ENCODE data around the gene SLC9A9.

SLC9A9 gene

GRCh38 chr3:143830063-143830462, 18.2 kb downstream of the SLC9A9 start:
- in situ Hi-C loops (cut with HindIII; ENCODE audit: low pct_ligation_motif_present, low sequenced_read_pairs) = no loop called here
- Histone ChIP-seq H3K36me3 (replicated peaks) (no peaks in the 10 kb centered on the region), H3K27ac (no peak overlapping the region), H3K4me3 (ENCODE audit: low read depth, low read length) (no peak overlapping the region), H3K27me3 (replicated peaks) (no peaks in the 10 kb centered on the region)
- DNase-seq = no peak
- TF ChIP-seq CTCF (IDR thresholded peaks at IDR 0.05; ENCODE audit: low read depth, low read length, missing control alignments) = no peak

- Histone ChIP-seq H3K36me3 (replicated peaks) (no peaks in the 10 kb centered on the region), H3K27me3 (replicated peaks) (no peaks in the 10 kb centered on the region), H3K4me3 (ENCODE audit: low read depth, low read length) (no peak overlapping the region), H3K27ac (no peak overlapping the region)
- in situ Hi-C loops (cut with HindIII; ENCODE audit: low pct_ligation_motif_present, low sequenced_read_pairs) = no loop called here
- no peak for TF ChIP-seq CTCF (IDR thresholded peaks at IDR 0.05; ENCODE audit: low read depth, low read length, missing control alignments)
- no peak for DNase-seq
Measured at GRCh38 chr3:143827425-143827824, 20.8 kb downstream of the SLC9A9 start.

GRCh38 chr3:143826296-143826695, 22.0 kb downstream of the SLC9A9 start:
- Histone ChIP-seq H3K4me3 (ENCODE audit: low read depth, low read length) (no peak overlapping the region), H3K27ac (no peak overlapping the region)

GRCh38 chr3:143825513-143825912, 22.8 kb downstream of the SLC9A9 start:
- Histone ChIP-seq H3K36me3 (replicated peaks) (no peaks in the 10 kb centered on the region), H3K4me3 (ENCODE audit: low read depth, low read length) (no peak overlapping the region), H3K27ac (no peak overlapping the region), H3K27me3 (replicated peaks) (no peaks in the 10 kb centered on the region)
- in situ Hi-C loops (cut with HindIII; ENCODE audit: low pct_ligation_motif_present, low sequenced_read_pairs) = no loop called here
- no peak for DNase-seq
- TF ChIP-seq CTCF (IDR thresholded peaks at IDR 0.05; ENCODE audit: low read depth, low read length, missing control alignments) = no peak

More at GRCh38 chr3:143826296-143826695, 22.0 kb downstream of the SLC9A9 start:
- in situ Hi-C loops (cut with HindIII; ENCODE audit: low pct_ligation_motif_present, low sequenced_read_pairs) = no loop called here
- no peak for TF ChIP-seq CTCF (IDR thresholded peaks at IDR 0.05; ENCODE audit: low read depth, low read length, missing control alignments)
- DNase-seq = no peak
- Histone ChIP-seq H3K27me3 (replicated peaks) (no peaks in the 10 kb centered on the region), H3K36me3 (replicated peaks) (no peaks in the 10 kb centered on the region)

GRCh38 chr3:143824735-143825385, 23.4 kb downstream of the SLC9A9 start:
- H3K27me3 ChIP-seq (replicated peaks) = no peaks in the 10 kb centered on the region
- no peak overlapping the region for H3K4me3 ChIP-seq (ENCODE audit: low read depth, low read length)
- no peak for DNase-seq
- no peak overlapping the region for H3K27ac ChIP-seq
- no peak for TF ChIP-seq CTCF (IDR thresholded peaks at IDR 0.05; ENCODE audit: low read depth, low read length, missing control alignments)
- no peaks in the 10 kb centered on the region for H3K36me3 ChIP-seq (replicated peaks)
- in situ Hi-C loops (cut with HindIII; ENCODE audit: low pct_ligation_motif_present, low sequenced_read_pairs) = no loop called here

GRCh38 chr3:143822798-143823197, 25.5 kb downstream of the SLC9A9 start:
- no peaks in the 10 kb centered on the region for H3K27me3 ChIP-seq (replicated peaks)
- H3K36me3 ChIP-seq (replicated peaks) = no peaks in the 10 kb centered on the region
- no peak for DNase-seq
- H3K4me3 ChIP-seq (ENCODE audit: low read depth, low read length) = no peak overlapping the region
- no peak overlapping the region for H3K27ac ChIP-seq
- in situ Hi-C loops (cut with HindIII; ENCODE audit: low pct_ligation_motif_present, low sequenced_read_pairs) = no loop called here
- no peak for TF ChIP-seq CTCF (IDR thresholded peaks at IDR 0.05; ENCODE audit: low read depth, low read length, missing control alignments)
